HG02938 (cell line): ENCODE data around the gene OXT.

Source experiments
- ATAC-seq: cut with Tn5 transposase; IDR thresholded peaks from one replicate; pipeline ENCODE4 v1.9.1; 2021; ENCODE audit warnings: mild to moderate bottlenecking, moderate library complexity; ENCODE audit not compliant: unreplicated experiment

OXT gene

GRCh38 chr20:3084283-3084985 lies 13.0 kb downstream of the OXT start, which contains the start of gene AVP:
AVP (minus strand) TSS chr20:3084724; CDS start chr20:3084674, 50 bp downstream.
- no peak for ATAC-seq

- ATAC-seq: no peak
Measured at GRCh38 chr20:3084986-3085360, 13.6 kb downstream of the OXT start.

GRCh38 chr20:3085571-3086072 lies 14.2 kb downstream of the OXT start:
- ATAC-seq: no peak

- ATAC-seq: no peak
Measured at GRCh38 chr20:3088031-3088430, 16.6 kb downstream of the OXT start.

- no peak for ATAC-seq
Measured at GRCh38 chr20:3090565-3090964, 19.1 kb downstream of the OXT start.

GRCh38 chr20:3092611-3093379 lies 21.4 kb downstream of the OXT start:
- ATAC-seq: no peak

- ATAC-seq: no peak
Measured at GRCh38 chr20:3093861-3094361, 22.5 kb downstream of the OXT start.

GRCh38 chr20:3094848-3095629 lies 23.6 kb downstream of the OXT start:
- no peak for ATAC-seq

GRCh38 chr20:3100480-3100879 lies 29.1 kb downstream of the OXT start:
- ATAC-seq: no peak

GRCh38 chr20:3101251-3101650 lies 29.8 kb downstream of the OXT start:
- no peak for ATAC-seq

GRCh38 chr20:3101737-3102574 lies 30.5 kb downstream of the OXT start:
- ATAC-seq: no peak

- no peak for ATAC-seq
Measured at GRCh38 chr20:3102575-3103368, 31.4 kb downstream of the OXT start.

- no peak for ATAC-seq
Measured at GRCh38 chr20:3103369-3104032, 32.1 kb downstream of the OXT start.

GRCh38 chr20:3105256-3106137 lies 34.1 kb downstream of the OXT start:
- no peak for ATAC-seq

- ATAC-seq: no peak
Measured at GRCh38 chr20:3106185-3106584, 34.8 kb downstream of the OXT start.

- ATAC-seq: no peak
Measured at GRCh38 chr20:3106658-3107463, 35.4 kb downstream of the OXT start.

- ATAC-seq: no peak
Measured at GRCh38 chr20:3107464-3108025, 36.1 kb downstream of the OXT start.
